HepG2 (cell line): Measurements from ENCODE around the gene ZNG1A. TPM values are rescaled to one million over a fixed set of nuclear protein-coding genes. Genes with fewer than 3 reads are reported as not detected.
"Not testable (repeated sequence)": the region's sequence is repeated elsewhere in the genome, so short reads cannot be mapped to it uniquely, and the experiment has no call there.

Experiments
- ATAC-seq: fragments of 200-7000 bp; cut with Tn5 transposase; 3 replicates; pipeline ENCODE4 v1.9.1; 2020; ENCODE audit warnings: mild to moderate bottlenecking, moderate library complexity
- BruUV-seq: library from RNA; stranded (reverse); fragments of 400-500 nt; replicated peaks from 2 replicates; lab custom pipeline; 2021; lab: Mats Ljungman, UMichigan
- CTCF ChIA-PET: fragments of 300-600 bp; formaldehyde crosslinking; extraction: SDS; loops from one replicate; lab custom pipeline; 2021; ENCODE audit warnings: low total read pairs, inconsistent platforms, low intra/inter-chr PET ratio; lab: Yijun Ruan, JAX
- POLR2A ChIA-PET: fragments of 350-600 bp; sonication (Branson Sonifier 250); formaldehyde crosslinking; loops from one replicate; lab custom pipeline; 2020; ENCODE audit warnings: antibody characterized with exemption, inconsistent platforms; lab: Yijun Ruan, JAX
- DNase-seq: peaks from one replicate; pipeline ENCODE4 v3.0.0-alpha.2; 2015; ENCODE audit warnings: low spot score
- FAIRE-seq: peaks from 3 replicates; lab custom pipeline; 2011; peaks lifted over from hg19 to GRCh38; lab: Jason Lieb, UNC
- H2AFZ ChIP-seq: one replicate; pipeline ENCODE4 v1.6.1; 2011; ENCODE audit warnings: low read length, inconsistent platforms
- H3K27ac ChIP-seq: fragments of 300-600 bp; 3 replicates; pipeline ENCODE4 v1.8.0; 2011; ENCODE audit warnings: mixed run types, mild to moderate bottlenecking, mixed read lengths, low read length, inconsistent platforms; ENCODE audit not compliant: insufficient read depth; ENCODE audit errors: extremely low read length
- H3K27me3 ChIP-seq, 2 experiments: fragments of 200-600 bp in 1 of 2; 2 replicates in 1 of 2; 3 replicates in 1 of 2; pipeline versions ENCODE4 v1.6.0 to v1.8.0; 2011; ENCODE audit warnings: low read length in 2 of 2, mild to moderate bottlenecking in 2 of 2, moderate library complexity in 2 of 2, inconsistent platforms in 1 of 2; ENCODE audit not compliant: insufficient read depth in 2 of 2, control insufficient read depth in 1 of 2
- H3K36me3 ChIP-seq, 2 experiments: fragments of 200-600 bp in 1 of 2; replicated peaks in 1 of 2; 2 replicates in 1 of 2; 3 replicates in 1 of 2; pipeline versions ENCODE4 v1.5.1 to v1.8.0; 2011; ENCODE audit warnings: low read length in 2 of 2, inconsistent platforms in 1 of 2; ENCODE audit not compliant: insufficient read depth in 2 of 2, control insufficient read depth in 1 of 2
- H3K4me1 ChIP-seq: 2 replicates; pipeline ENCODE4 v1.5.1; 2012; ENCODE audit warnings: low read length, inconsistent platforms; ENCODE audit not compliant: insufficient read depth
- H3K4me2 ChIP-seq: 2 replicates; pipeline ENCODE4 v1.6.0; 2011; ENCODE audit warnings: low read depth, low read length, inconsistent platforms
- H3K4me3 ChIP-seq, 3 experiments: fragments of 200-600 bp in 1 of 3; sonication (generic), shearing (Covaris generic) in 1 of 3; replicated peaks in 1 of 3; 2 replicates each; pipeline ENCODE4 v1.5.1; 2011 to 2016; ENCODE audit warnings: low read length in 3 of 3, inconsistent platforms in 2 of 3, low read depth in 2 of 3, mild to moderate bottlenecking in 2 of 3, control low read depth in 1 of 3, mixed read lengths in 1 of 3; ENCODE audit not compliant: insufficient read depth in 1 of 3
- H3K79me2 ChIP-seq: one replicate; pipeline ENCODE4 v1.6.1; 2011; ENCODE audit warnings: low read length, inconsistent platforms; ENCODE audit not compliant: insufficient read depth
- H3K9ac ChIP-seq: 2 replicates; pipeline ENCODE4 v1.6.0; 2011; ENCODE audit warnings: mild to moderate bottlenecking, low read depth, low read length, inconsistent platforms; ENCODE audit not compliant: insufficient read depth
- H3K9me3 ChIP-seq: 2 replicates; pipeline ENCODE4 v1.5.1; 2012; ENCODE audit warnings: mild to moderate bottlenecking, low read length
- H4K20me1 ChIP-seq: 2 replicates; pipeline ENCODE4 v1.6.0; 2011; ENCODE audit warnings: inconsistent platforms, mild to moderate bottlenecking, low read length, moderate library complexity; ENCODE audit not compliant: insufficient read depth
- MTF2 ChIP-seq: sonication (generic); formaldehyde crosslinking; IDR thresholded peaks from 2 replicates; pipeline ENCODE4 v1.5.0; 2020; ENCODE audit warnings: missing genetic modification reagents, borderline replicate concordance
- ZNF777 ChIP-seq: sonication (generic); formaldehyde crosslinking; IDR thresholded peaks from 2 replicates; pipeline ENCODE4 v1.4.0; 2020; ENCODE audit warnings: missing genetic modification reagents
- WGBS: methylation state at CpG from one replicate; pipeline ENCODE4 v1.1.6; 2017; ENCODE audit warnings: low lambda C conversion rate; 5-methylcytosine and 5-hydroxymethylcytosine counted together
- in situ Hi-C: cut with HindIII; loops from 2 replicates; pipeline ENCODE4 v1.10.0; 2017; ENCODE audit warnings: low pct_unique_long_range_greater_than_20kb; ENCODE audit not compliant: extremely low pct_ligation_motif_present
- intact Hi-C: fragments of 100-400 bp; cut with micrococcal nuclease; formaldehyde crosslinking; loops from one replicate; pipeline ENCODE4 v1.10.0; 2022; ENCODE audit not compliant: unreplicated experiment
- polyA plus RNA-seq, 8 experiments: library from polyadenylated mRNA; depleted of rRNA in 3 of 8; stranded (reverse) in 7 of 8; unstranded in 1 of 8; fragments of >200 nt; fragmentation: Illumina TruSeq in 4 of 8; extraction: Trizol in 4 of 8; gene quantifications; 2 replicates each; pipeline versions ENCODE4 v1.2.1 to v1.2.3, GENCODE V29; 2011 to 2016; ENCODE audit warnings: low read depth in 4 of 8, missing spikeins in 1 of 8, mixed read lengths in 1 of 8; ENCODE audit not compliant: insufficient read depth in 1 of 8
- total RNA-seq, 5 experiments: library from RNA; depleted of rRNA; stranded (reverse); fragments of >200 nt; fragmentation: Illumina TruSeq; extraction: Trizol; gene quantifications; 2 replicates each; pipeline ENCODE4 v1.2.3, GENCODE V29; 2016; ENCODE audit warnings: low read depth in 1 of 5
- TF ChIP-seq, protein P1 (sequence below): sonication (generic); formaldehyde crosslinking; IDR thresholded peaks from 2 replicates; pipeline ENCODE4 v1.5.1; 2020; ENCODE audit warnings: mild to moderate bottlenecking, missing genetic modification reagents, moderate library complexity

The ZNG1A gene
- total and polyA plus RNA-seq, 2 of the 13 experiments (the other 11 are each of a cell fraction or from before 2014, with no cell fraction given) = 28.6 to 90.6 TPM

- FAIRE-seq, BruUV-seq, H3K36me3 ChIP-seq, H4K20me1 ChIP-seq, H3K4me1 ChIP-seq, CTCF ChIA-PET, H3K79me2 ChIP-seq, POLR2A ChIA-PET, H3K9me3 ChIP-seq, H2AFZ ChIP-seq, H3K9ac ChIP-seq, intact Hi-C loops, in situ Hi-C loops, H3K27ac ChIP-seq, DNase-seq: not testable (repeated sequence)
- WGBS = 5% methylated on average over 31 of the region's 111 CpGs
- peak; percentile 81 for TF ChIP-seq ZNF777
- TF ChIP-seq, protein P1, sequence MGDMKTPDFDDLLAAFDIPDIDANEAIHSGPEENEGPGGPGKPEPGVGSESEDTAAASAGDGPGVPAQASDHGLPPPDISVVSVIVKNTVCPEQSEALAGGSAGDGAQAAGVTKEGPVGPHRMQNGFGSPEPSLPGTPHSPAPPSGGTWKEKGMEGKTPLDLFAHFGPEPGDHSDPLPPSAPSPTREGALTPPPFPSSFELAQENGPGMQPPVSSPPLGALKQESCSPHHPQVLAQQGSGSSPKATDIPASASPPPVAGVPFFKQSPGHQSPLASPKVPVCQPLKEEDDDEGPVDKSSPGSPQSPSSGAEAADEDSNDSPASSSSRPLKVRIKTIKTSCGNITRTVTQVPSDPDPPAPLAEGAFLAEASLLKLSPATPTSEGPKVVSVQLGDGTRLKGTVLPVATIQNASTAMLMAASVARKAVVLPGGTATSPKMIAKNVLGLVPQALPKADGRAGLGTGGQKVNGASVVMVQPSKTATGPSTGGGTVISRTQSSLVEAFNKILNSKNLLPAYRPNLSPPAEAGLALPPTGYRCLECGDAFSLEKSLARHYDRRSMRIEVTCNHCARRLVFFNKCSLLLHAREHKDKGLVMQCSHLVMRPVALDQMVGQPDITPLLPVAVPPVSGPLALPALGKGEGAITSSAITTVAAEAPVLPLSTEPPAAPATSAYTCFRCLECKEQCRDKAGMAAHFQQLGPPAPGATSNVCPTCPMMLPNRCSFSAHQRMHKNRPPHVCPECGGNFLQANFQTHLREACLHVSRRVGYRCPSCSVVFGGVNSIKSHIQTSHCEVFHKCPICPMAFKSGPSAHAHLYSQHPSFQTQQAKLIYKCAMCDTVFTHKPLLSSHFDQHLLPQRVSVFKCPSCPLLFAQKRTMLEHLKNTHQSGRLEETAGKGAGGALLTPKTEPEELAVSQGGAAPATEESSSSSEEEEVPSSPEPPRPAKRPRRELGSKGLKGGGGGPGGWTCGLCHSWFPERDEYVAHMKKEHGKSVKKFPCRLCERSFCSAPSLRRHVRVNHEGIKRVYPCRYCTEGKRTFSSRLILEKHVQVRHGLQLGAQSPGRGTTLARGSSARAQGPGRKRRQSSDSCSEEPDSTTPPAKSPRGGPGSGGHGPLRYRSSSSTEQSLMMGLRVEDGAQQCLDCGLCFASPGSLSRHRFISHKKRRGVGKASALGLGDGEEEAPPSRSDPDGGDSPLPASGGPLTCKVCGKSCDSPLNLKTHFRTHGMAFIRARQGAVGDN (CRISPR knock-in tag) = peak; percentile 18; the same call in 1 of the 2 replicates
- peak; percentile 41; the same call in 1 of the 2 replicates for TF ChIP-seq MTF2
- peak overlapping the region; percentile 42 to 64 (median 45); a peak in 5 of 6 replicates for H3K4me3 ChIP-seq
- H3K27me3 ChIP-seq = peaks cover 0 to 17% of the 10 kb centered on the region in 2 experiments; a peak in 2 of 5 replicates
- ATAC-seq = peak; percentile 82
- H3K4me2 ChIP-seq = peak overlapping the region; percentile 62
Measured at GRCh38 chr9:113468-114266, 65.2 kb downstream of the ZNG1A start.
